ENCODE data around the gene SH3BP5.

Gene SH3BP5

DNA sequence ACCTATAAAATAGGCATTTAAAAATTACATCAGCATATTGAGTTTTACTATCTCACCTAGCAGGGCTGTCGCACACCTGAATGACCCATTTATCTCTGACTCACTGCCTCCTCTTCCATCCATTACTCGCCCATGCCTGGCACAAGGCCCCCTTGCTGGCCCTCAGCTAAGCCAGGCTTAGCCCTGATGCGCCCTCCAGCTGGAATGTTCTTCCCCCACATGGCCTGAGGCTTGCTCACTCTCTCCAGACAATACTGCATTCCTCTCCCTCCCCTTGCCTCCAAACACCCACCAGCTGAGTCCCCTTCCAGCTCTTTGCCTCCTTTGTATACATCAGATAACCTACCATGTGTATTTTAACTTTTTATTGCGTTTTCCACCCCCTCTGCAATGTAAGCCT lies 7.2 kb downstream of the SH3BP5 start:
- DNase-seq (ENCODE audit: low spot score) = no peak

DNA sequence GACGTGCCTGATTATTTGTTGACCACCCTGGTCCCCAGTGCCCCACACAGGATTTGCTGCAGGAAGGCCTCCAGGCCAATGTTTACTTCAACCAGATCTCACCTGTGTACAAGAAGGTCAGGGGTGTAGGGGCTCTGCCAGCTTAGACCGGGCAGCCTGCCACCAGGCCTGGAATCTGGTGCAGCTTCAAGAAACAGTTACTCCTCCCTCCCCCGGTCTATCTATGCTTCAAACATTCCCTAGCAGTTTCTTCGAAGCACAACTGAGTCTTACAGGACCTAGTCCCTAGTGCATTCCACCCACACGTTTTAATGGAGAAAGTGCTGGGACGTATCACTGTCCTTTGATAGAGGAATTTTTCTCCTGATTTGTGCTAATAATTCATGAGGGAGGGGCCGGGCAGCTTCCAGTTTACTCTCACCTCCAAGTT lies 8.0 kb downstream of the SH3BP5 start:
- no peak for DNase-seq (ENCODE audit: low spot score)

GRCh38 chr3:15323063-15323462 lies 9.3 kb downstream of the SH3BP5 start:
- no peak for DNase-seq (ENCODE audit: low spot score)

GRCh38 chr3:15321349-15321748 lies 11.0 kb downstream of the SH3BP5 start:
- no peak for DNase-seq (ENCODE audit: low spot score)

DNA sequence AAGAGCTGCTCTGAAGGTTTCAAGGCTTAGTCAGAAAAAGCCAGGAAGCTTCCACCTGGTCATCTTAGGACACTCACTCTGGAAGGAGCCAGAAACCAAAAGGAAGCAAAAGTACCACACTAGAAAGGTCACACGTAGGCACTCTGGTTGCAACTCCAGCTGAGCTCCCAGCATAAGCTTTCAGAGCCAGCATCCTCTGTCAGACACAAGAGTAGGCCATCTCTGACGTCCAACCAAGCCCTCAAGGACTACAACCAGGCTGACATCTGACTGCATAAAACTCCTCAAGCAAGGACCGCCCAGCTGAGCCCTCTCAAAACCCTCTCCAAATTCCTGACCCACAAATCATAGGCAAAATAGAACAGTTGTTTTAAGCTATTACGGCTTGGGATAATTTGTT lies 12.8 kb downstream of the SH3BP5 start:
- no peak for DNase-seq (ENCODE audit: low spot score)

DNA sequence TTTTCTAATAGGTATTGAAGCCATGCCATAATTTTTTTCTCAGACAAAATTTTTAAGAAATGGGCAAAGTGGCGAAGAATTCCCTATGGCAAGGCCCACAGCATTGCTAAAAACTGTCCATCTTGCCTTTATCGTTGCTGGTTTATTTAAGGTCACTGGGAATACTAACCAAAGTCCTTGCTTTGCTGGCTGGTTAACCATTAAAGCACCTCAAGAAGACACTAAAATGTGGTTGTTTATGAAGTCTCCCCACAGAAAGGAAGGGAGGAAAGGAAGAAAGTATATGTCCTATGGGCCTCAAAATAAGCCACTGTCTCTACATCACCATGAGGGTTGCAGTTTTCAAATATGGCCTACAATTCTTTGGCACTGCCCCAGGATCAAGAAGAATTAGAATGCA lies 13.2 kb downstream of the SH3BP5 start:
- no peak for DNase-seq (ENCODE audit: low spot score)

DNA sequence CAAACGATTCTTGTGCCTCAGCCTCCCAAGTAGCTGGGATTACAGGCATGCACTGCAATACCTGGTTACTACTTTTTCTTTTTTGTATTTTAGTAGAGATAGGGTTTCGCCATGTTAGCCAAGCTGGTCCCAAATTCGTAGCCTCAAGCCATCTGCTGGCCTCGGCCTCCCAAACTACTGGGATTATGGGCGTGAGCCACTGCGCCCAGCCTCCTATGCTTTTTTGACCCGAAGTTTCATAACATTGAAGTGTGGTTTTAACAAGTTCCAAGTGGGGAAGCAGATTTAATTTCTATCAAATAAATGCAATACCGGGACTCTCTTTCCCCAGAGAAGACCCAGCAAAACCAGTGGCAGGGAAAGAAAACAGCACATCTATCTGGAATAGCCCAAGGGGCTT lies 13.7 kb downstream of the SH3BP5 start:
- DNase-seq (ENCODE audit: low spot score) = no peak

DNA sequence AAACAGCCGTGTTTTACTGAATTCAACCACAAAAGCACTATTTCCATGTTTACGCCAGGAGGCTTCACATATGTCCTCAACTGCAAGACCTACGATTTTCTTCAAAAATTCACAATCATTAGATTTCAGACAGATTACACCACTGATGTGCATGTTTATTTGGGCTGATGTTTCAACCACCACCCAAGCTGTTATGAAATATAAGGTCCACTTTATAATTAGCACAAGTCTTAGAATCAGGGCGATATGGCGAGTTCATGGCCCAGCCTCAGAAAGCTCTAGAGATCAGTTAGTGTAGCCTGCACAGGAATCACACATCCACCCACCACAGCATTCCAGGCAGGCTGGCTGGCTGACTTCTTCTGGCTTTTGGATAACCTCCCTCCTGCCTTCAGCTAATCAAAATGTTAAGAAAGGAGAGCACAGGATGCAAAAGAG lies 15.4 kb downstream of the SH3BP5 start:
- no peak for DNase-seq (ENCODE audit: low spot score)

- no peak for DNase-seq (ENCODE audit: low spot score)
Observed at GRCh38 chr3:15315003-15315402, 17.4 kb downstream of the SH3BP5 start.

- no peak for DNase-seq (ENCODE audit: low spot score)
Observed at GRCh38 chr3:15314276-15314675, 18.1 kb downstream of the SH3BP5 start.

GRCh38 chr3:15313461-15313860 lies 18.9 kb downstream of the SH3BP5 start:
- no peak for DNase-seq (ENCODE audit: low spot score)

DNA sequence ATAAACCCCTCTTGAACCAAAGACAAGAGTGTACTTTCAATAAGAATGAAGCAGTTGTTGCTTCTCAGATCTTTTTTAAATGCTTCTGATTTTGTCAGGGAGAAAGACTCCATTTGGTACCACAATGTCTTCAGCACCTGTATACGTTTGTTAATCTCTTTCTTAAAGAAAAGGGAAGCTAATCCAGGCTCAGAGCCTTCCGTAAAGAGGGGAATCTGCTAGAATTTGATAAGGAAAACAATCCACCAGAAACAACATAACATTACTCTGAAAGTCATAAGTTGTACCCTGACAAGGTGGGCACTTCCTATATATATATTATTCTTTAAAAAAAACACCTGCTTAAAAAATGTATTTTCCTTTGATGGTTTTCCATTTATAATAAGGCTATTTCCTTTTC lies 19.8 kb downstream of the SH3BP5 start:
- DNase-seq (ENCODE audit: low spot score) = no peak

DNA sequence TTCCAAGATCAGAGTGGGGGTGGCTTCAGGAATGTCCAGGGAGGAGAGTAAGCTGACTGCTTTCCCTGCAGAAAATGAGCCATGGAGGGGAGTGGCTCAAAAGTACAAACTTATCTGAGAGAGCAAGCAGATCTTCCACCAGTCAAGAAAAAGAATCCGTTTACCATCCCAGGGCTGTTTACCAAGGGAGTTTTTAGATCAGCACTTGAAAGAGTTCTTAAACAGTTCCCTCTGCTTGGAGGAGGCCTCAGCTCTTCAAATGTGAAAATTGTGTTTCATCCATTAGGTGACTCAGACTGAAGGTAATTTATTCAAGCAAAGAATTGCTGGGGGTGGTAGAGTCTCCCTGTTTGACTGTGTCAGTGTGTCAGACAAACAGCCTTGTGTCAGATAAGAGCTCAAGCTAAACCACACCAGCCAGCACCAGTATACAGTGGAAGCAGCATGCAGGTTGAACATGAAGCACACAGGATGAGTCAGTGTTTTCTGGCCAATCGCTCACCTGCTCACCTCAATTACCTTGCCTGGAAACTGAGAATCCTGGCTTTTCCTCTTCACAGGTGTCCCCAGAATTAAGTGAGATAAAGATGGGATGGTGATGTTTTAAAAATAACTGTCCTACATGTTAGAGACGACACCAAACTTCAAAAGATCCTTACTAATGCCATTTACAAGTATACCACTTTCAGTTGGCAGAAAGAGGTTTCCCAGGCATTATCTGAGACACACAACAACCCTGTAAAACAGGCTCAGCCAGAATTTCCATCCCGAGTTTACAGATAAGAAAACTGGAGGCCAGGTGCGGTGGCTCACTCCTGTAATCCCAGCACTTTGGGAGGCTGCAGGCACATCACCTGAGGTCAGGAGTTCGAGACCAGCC lies 21.7 kb downstream of the SH3BP5 start:
- peak; percentile 86 for DNase-seq (ENCODE audit: low spot score)

GRCh38 chr3:15309662-15310335 lies 22.6 kb downstream of the SH3BP5 start:
- DNase-seq (ENCODE audit: low spot score) = no peak

DNA sequence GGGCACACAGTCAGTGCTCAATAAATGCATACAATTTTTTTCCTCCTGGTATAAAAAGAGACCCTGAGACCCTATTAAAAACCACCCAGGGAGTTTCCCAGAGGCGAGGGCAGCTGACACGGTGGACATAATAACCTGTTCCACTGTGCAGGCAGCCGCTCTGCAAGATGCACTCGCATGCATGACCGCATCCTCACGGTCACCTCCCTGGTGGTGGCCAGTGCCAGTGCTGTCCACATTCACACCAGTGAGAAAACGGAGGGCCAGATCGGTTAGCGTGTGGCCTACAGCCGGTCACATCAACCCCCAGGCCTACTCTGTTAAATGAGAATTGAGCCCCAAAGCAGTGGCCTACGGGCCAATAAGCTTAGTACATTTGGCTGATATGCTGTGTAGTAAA lies 24.8 kb downstream of the SH3BP5 start:
- DNase-seq (ENCODE audit: low spot score) = no peak

DNA sequence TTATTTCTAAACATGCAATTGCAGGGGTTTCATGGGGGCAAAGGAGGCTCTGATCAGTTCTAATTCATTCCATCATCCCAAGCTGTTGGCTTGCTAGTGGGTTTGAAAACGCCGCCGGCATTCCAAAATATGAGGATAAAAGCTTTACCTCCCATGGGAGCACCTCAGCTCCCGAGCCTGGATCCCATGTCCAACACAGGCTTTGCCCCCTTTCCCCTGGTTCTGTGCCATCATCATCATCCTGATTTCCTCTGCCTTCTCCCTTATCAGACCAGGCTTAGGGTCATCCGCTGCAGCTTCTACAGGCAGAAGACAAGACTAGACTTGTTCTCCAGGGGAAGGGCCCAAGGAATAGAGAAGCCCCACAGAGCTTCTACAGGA lies 25.4 kb downstream of the SH3BP5 start:
- no peak for DNase-seq (ENCODE audit: low spot score)

GRCh38 chr3:15305359-15305844 lies 27.0 kb downstream of the SH3BP5 start:
- DNase-seq (ENCODE audit: low spot score) = no peak

GRCh38 chr3:15303728-15304127 lies 28.7 kb downstream of the SH3BP5 start:
- DNase-seq (ENCODE audit: low spot score) = no peak

GRCh38 chr3:15303216-15303615 lies 29.2 kb downstream of the SH3BP5 start:
- DNase-seq (ENCODE audit: low spot score) = no peak

- no peak for DNase-seq (ENCODE audit: low spot score)
Observed at GRCh38 chr3:15301761-15302160, 30.6 kb downstream of the SH3BP5 start.

- DNase-seq (ENCODE audit: low spot score) = no peak
Observed at GRCh38 chr3:15300323-15301078, 31.9 kb downstream of the SH3BP5 start.

- DNase-seq (ENCODE audit: low spot score) = no peak
Observed at GRCh38 chr3:15299036-15299435, 33.4 kb downstream of the SH3BP5 start.

DNA sequence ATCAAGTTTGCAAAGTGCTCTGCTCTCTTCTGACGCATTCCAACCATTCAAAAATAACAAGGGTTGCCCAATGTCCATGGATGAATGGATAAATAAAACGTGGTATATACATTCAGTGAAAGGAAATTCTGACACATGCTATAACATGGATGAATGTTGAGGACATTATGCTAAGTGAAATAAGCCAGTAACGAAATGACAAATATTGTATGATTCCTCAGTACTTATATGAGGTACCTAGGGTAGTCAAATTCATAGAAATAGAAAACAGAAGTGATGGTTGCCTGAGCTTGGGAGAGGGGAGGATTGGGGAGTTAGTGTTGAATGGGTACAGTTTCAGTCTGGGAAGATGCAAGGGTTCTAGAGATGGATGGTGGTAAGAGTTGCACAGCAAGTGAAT lies 33.9 kb downstream of the SH3BP5 start:
- no peak for DNase-seq (ENCODE audit: low spot score)
